Left lobe of liver (tissue), 2 donors: ENCODE data around the gene LRRC28. TPM values are rescaled to one million over a fixed set of nuclear protein-coding genes. Genes with fewer than 3 reads are reported as not detected.

Experiments
- ATAC-seq: fragments of 200-7000 bp; cut with Tn5 transposase; one replicate; pipeline ENCODE4 v1.9.1; 2020; ENCODE audit warnings: mild to moderate bottlenecking, moderate library complexity
- DNase-seq: peaks from one replicate; pipeline ENCODE4 v3.0.0-alpha.2; 2020; ENCODE audit warnings: low spot score
- total RNA-seq: library from RNA; stranded (reverse); gene quantifications from one replicate; pipeline ENCODE4 v1.2.1, GENCODE V29; 2021
- donor health status: DM: no; HTN: no; CAD: no; lungs with moderate emphysema.
- donor health status: DM: no; HTN: yes; CAD: no.

LRRC28 gene
- total RNA-seq, 1 donor from 2014 or later = 26.9 TPM

- ATAC-seq = no peak
- no peak for DNase-seq
Measured at GRCh38 chr15:99296386-99296785, 45.1 kb downstream of the LRRC28 start.

GRCh38 chr15:99303907-99304306 lies 52.6 kb downstream of the LRRC28 start:
- ATAC-seq (peak; percentile 64), DNase-seq (no peak)

- peak; percentile 71 for DNase-seq
- ATAC-seq = peak; percentile 49
Measured at GRCh38 chr15:99305761-99306505, 54.7 kb downstream of the LRRC28 start.

GRCh38 chr15:99306694-99307338 lies 55.5 kb downstream of the LRRC28 start:
- no peak for DNase-seq
- ATAC-seq = peak; percentile 76

- ATAC-seq (no peak), DNase-seq (no peak)
Measured at GRCh38 chr15:99307735-99308134, 56.5 kb downstream of the LRRC28 start.

- ATAC-seq (no peak), DNase-seq (no peak)
Measured at GRCh38 chr15:99310745-99311144, 59.5 kb downstream of the LRRC28 start.

DNA sequence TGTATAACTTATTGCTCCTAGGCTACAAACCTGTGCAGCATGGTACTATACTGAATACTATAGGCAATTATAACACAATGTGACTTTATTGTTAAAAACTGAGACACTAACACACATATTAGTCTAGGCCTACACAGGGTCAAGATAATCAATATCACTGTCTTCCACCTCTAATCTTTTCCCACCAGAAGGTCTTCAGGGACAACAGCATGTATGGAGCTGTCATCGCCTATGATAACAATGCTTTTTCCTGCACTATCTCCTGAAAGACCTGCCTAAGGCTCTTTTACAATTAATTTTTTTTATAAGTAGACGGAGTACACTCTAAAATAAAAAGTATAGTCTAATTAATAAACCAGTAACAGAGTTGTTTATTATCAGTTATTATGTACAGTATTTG lies 60.9 kb downstream of the LRRC28 start:
- no peak for ATAC-seq
- DNase-seq = no peak

DNA sequence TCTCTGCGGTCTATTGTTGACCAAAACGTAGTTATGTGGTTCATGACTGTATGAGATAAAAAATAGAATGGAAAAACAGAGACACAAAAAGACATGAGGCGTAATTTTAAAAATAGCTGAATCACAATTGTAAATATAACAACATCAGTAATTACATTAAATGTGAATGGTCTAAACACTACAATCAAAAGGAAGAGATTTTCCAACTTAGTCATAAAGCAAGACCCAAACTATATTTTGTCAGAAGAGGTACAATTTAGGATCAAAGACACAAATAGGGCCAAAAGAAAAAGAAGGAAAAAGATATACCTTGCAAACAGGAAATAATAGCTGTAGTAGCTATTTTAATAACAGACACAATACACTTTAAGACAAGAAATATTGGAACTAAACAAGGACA lies 61.5 kb downstream of the LRRC28 start:
- DNase-seq (no peak), ATAC-seq (no peak)

GRCh38 chr15:99315636-99316035 lies 64.4 kb downstream of the LRRC28 start:
- ATAC-seq = no peak
- no peak for DNase-seq

DNA sequence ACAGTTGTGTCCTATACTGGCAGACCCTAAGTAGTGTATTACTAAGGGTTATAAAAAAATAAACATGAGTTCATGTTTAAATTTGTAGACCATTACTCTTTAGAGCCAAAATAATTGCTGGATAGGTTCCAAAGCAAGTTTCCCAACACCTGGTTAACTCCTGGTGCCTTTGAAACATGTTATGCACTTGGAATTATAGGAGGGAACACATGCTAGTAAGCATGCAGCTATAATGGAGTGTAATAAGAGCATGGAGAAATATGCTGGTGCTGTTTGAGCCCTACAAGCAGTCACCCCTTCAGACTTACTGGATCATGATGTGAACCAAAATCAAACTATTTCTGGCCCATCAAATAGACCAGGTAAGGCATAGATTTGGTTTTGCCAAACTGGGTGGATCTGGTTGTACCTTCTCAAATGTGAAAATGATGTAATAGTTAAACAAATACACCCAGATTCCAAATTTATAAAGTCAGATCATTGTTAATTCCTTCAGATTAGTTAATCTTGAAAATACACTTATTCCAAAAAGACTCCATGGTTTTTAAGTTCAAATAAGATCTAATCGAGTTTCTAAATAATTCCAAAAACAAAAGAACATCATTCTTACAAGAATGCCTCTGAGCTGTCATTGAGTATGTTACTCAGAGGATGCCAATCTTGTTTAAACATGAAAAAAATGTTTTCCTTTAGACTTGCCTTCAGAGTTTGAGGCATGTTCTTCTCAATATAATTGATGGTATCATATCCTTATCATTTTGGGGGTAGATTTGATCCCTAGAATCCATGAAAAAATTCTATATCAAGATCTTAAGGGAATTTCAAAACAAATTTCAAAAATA lies 69.3 kb downstream of the LRRC28 start:
- peak; percentile 63 for ATAC-seq

GRCh38 chr15:99321468-99321867 lies 70.2 kb downstream of the LRRC28 start:
- ATAC-seq (no peak), DNase-seq (no peak)

More for the DNA sequence above, 69.3 kb downstream of the LRRC28 start:
- no peak for DNase-seq

DNA sequence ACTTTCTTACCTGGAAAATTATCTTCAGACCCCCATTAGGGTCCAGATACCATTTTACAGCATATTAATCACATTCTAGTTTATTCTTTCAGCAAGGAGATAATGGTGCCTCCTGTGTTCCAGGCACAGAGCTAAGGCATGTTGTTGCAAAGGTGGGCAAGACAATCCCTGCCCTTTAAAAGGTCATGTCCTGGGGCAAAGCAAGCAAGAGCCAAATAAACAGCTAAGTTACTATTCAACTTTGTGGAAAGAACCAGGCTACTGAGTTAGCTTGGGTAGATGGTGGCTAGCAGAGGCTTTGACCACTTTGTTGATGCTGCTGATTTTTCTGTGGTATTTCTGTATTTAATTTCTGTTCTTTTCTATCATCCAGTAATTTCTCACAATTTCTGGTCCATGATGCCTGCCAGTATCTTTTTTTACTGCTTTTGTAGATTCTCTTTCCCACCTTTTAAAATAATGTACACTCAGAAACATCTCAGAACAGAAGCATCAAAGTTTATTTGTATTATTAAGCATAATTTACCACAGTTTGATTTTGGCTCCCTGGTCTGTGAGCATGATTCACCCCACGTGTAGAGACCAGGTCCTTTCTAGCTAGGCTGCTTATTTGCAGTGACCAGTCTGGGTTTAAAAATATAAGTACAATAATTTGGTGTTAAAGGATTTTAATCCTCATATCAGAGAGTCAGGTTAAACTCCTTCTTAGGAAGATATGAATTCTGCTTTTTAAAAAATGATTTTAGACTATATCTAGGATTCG lies 71.5 kb downstream of the LRRC28 start:
- peak; percentile 76 for ATAC-seq
- DNase-seq = no peak

DNA sequence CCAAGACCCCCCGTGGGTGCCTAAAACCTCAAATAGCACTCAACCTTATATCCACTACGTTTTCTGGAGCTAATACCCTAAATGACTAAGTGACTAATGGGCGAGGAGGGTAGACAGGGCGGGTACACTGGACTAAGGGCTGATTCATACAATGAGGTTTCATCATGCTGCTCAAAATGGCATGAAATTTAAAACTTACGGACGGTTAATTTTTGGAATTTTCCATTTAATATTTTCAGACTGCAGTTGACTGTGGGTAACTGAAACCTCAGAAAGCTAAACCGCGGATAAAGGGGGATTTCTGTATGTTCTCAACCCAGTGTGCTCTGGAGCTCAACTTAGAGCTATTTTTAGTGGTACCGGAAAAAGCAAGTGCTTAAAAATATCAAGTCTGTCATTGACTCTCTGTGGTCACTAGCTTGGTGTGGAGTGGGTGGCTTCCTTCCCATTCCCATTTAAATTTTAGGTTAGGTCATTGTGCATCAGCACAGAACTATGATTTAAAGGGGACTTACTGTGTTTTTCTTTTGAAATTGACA lies 72.9 kb downstream of the LRRC28 start:
- no peak for DNase-seq
- no peak for ATAC-seq

DNA sequence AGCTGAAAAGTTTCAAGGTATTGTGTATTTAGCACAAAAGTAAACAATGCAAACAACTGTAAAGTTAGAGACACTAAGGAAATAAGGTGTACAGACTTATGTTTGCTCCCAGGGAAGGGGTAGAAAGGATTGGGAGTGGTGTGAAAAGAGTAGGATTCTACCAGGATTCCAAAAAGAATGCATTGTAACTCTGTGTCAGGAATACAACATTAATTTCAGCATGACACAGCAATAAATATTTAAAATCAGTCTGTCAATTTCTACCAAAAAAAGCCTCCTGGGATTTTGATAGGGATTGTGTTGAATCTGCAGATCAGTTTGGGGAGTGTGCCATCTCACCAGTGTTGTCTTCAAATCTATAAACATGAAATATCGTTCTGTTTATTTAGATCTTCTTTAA lies 73.4 kb downstream of the LRRC28 start:
- ATAC-seq = no peak
- no peak for DNase-seq

- peak; percentile 93 for ATAC-seq
- DNase-seq = peak; percentile 66
Measured at GRCh38 chr15:99326235-99326634, 75.0 kb downstream of the LRRC28 start.

GRCh38 chr15:99328106-99329072 lies 77.1 kb downstream of the LRRC28 start:
- DNase-seq = no peak
- ATAC-seq = peak; percentile 41

- no peak for ATAC-seq
- no peak for DNase-seq
Measured at GRCh38 chr15:99331381-99331780, 80.1 kb downstream of the LRRC28 start.

DNA sequence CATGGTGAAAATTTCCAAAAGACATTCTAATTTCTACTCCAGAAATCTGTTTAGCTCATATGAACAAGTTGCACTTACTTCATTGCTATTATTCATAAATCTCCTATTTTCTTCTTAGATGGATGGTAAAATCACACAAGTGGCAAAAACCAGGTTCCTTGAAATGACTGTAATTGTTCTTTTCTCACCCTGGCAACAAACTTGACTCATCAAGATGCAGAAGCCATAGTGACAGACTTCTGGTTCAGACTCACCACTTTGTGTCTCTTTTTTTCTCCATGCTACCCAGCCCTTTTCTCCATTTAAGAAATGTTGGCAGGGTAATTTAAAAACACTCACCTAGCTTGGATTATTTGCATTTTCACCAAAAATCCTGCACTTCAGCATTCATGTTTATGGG lies 82.1 kb downstream of the LRRC28 start:
- no peak for DNase-seq
- no peak for ATAC-seq

- ATAC-seq = no peak
- no peak for DNase-seq
Measured at GRCh38 chr15:99333981-99334380, 82.7 kb downstream of the LRRC28 start.
